ENCODE data around the gene SERPINB5.

- no peak for TF ChIP-seq POLR2A (IDR thresholded peaks at IDR 0.05)
- TF ChIP-seq, protein P1, sequence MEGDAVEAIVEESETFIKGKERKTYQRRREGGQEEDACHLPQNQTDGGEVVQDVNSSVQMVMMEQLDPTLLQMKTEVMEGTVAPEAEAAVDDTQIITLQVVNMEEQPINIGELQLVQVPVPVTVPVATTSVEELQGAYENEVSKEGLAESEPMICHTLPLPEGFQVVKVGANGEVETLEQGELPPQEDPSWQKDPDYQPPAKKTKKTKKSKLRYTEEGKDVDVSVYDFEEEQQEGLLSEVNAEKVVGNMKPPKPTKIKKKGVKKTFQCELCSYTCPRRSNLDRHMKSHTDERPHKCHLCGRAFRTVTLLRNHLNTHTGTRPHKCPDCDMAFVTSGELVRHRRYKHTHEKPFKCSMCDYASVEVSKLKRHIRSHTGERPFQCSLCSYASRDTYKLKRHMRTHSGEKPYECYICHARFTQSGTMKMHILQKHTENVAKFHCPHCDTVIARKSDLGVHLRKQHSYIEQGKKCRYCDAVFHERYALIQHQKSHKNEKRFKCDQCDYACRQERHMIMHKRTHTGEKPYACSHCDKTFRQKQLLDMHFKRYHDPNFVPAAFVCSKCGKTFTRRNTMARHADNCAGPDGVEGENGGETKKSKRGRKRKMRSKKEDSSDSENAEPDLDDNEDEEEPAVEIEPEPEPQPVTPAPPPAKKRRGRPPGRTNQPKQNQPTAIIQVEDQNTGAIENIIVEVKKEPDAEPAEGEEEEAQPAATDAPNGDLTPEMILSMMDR (IDR thresholded peaks at IDR 0.05), result no peak
Measured at GRCh38 chr18:63444580-63444979, 32.2 kb upstream of the SERPINB5 start.
